ENCODE results near the gene TLCD1. TPM values are rescaled to one million over a fixed set of nuclear protein-coding genes. Genes with fewer than 3 reads are reported as not detected.
A peak's percentile ranks its signal among the peaks of the same experiment; 100 is the strongest.

The TLCD1 gene
- polyA plus RNA-seq, 1 donor from 2014 or later, result not detected

DNA sequence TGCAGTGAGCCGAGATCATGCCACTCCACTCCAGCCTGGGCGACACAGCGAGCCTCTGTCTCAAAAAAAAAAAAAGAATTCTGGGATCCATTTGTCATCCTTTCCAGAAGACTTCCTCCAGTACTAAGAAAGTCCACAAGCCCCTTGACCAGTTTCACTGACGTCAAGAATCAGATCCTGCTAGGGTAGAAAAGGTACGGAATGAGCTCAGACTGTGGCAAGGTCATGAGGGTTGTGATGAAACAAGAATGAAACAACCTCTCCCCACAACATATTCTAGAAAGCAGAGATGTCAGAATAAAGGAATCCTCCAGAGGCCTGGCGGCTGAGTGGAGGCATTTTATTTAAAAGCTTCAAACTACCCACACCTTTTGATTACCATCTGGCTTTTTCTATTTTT, 47.7 kb upstream of the TLCD1 start:
- no peaks in the 10 kb centered on the region for H3F3A ChIP-seq (ENCODE audit: insufficient read depth, low read length, poor library complexity, severe bottlenecking)
- TF ChIP-seq POLR2AphosphoS5 (IDR thresholded peaks at IDR 0.05) (no peak), EP300 (conservative IDR thresholded peaks at IDR 0.05; ENCODE audit: poor library complexity, severe bottlenecking) (no peak), TAF1 (IDR thresholded peaks at IDR 0.05; ENCODE audit: low read depth) (no peak), MXI1 (conservative IDR thresholded peaks at IDR 0.05; ENCODE audit: poor library complexity, severe bottlenecking) (no peak), RAD21 (conservative IDR thresholded peaks at IDR 0.05) (no peak), EZH2 (IDR thresholded peaks at IDR 0.05; ENCODE audit: borderline replicate concordance, insufficient read depth, low read length, poor library complexity, severe bottlenecking) (no peak), SMC3 (conservative IDR thresholded peaks at IDR 0.05; ENCODE audit: poor library complexity) (no peak)
- TF ChIP-seq, protein P1, sequence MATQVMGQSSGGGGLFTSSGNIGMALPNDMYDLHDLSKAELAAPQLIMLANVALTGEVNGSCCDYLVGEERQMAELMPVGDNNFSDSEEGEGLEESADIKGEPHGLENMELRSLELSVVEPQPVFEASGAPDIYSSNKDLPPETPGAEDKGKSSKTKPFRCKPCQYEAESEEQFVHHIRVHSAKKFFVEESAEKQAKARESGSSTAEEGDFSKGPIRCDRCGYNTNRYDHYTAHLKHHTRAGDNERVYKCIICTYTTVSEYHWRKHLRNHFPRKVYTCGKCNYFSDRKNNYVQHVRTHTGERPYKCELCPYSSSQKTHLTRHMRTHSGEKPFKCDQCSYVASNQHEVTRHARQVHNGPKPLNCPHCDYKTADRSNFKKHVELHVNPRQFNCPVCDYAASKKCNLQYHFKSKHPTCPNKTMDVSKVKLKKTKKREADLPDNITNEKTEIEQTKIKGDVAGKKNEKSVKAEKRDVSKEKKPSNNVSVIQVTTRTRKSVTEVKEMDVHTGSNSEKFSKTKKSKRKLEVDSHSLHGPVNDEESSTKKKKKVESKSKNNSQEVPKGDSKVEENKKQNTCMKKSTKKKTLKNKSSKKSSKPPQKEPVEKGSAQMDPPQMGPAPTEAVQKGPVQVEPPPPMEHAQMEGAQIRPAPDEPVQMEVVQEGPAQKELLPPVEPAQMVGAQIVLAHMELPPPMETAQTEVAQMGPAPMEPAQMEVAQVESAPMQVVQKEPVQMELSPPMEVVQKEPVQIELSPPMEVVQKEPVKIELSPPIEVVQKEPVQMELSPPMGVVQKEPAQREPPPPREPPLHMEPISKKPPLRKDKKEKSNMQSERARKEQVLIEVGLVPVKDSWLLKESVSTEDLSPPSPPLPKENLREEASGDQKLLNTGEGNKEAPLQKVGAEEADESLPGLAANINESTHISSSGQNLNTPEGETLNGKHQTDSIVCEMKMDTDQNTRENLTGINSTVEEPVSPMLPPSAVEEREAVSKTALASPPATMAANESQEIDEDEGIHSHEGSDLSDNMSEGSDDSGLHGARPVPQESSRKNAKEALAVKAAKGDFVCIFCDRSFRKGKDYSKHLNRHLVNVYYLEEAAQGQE (IDR thresholded peaks at IDR 0.05; ENCODE audit: borderline replicate concordance), result no peak
- TF ChIP-seq, protein P2, sequence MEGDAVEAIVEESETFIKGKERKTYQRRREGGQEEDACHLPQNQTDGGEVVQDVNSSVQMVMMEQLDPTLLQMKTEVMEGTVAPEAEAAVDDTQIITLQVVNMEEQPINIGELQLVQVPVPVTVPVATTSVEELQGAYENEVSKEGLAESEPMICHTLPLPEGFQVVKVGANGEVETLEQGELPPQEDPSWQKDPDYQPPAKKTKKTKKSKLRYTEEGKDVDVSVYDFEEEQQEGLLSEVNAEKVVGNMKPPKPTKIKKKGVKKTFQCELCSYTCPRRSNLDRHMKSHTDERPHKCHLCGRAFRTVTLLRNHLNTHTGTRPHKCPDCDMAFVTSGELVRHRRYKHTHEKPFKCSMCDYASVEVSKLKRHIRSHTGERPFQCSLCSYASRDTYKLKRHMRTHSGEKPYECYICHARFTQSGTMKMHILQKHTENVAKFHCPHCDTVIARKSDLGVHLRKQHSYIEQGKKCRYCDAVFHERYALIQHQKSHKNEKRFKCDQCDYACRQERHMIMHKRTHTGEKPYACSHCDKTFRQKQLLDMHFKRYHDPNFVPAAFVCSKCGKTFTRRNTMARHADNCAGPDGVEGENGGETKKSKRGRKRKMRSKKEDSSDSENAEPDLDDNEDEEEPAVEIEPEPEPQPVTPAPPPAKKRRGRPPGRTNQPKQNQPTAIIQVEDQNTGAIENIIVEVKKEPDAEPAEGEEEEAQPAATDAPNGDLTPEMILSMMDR (IDR thresholded peaks at IDR 0.05; ENCODE audit: poor library complexity, severe bottlenecking), result no peak
- no peaks in the 10 kb centered on the region for H4K20me1 ChIP-seq (ENCODE audit: insufficient read depth)
- H3K36me3 ChIP-seq (ENCODE audit: insufficient read depth, low read length), result no peaks in the 10 kb centered on the region
- no peaks in the 10 kb centered on the region for H3K9me3 ChIP-seq (ENCODE audit: low read length)
- no peak overlapping the region for H3K4me3 ChIP-seq (ENCODE audit: low read length)
- no peak overlapping the region for H3K4me2 ChIP-seq (ENCODE audit: low read length)
- H2AFZ ChIP-seq (ENCODE audit: low read depth, low read length), result no peak overlapping the region
- peak overlapping the region; percentile 47 for H3K27ac ChIP-seq (ENCODE audit: low read length)
- no peaks in the 10 kb centered on the region for H3K27me3 ChIP-seq (ENCODE audit: insufficient read depth, low read depth, low read length)
- peaks cover 19% of the 10 kb centered on the region for H3K79me2 ChIP-seq (replicated peaks; ENCODE audit: insufficient read depth, low read length)
- no peak overlapping the region for H3K9ac ChIP-seq (ENCODE audit: low read length)
- no peaks in the 10 kb centered on the region for H3K9me2 ChIP-seq (ENCODE audit: insufficient read depth, low read length)

DNA sequence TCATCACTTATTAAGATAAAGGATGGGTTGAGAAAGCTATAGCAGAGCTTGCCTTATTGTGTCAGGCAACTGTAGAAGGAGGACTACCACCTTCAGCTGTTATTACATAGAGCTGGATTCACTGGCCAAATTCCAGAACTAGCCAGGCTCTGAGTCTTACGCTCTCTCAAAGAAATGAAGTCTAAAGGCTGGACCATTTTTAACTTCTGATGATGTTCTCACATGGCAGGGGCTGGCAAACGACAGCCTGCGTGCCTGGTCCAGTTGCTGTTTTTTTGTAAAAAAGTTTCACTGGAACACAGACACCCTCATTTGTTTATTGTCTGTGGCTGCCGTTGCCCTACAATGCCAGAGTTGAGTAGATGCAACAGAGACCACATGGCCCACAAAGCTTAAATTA, 39.0 kb upstream of the TLCD1 start:
- TF ChIP-seq, protein P2 (IDR thresholded peaks at IDR 0.05; ENCODE audit: poor library complexity, severe bottlenecking), result no peak
- no peak for TF ChIP-seq TAF1 (IDR thresholded peaks at IDR 0.05; ENCODE audit: low read depth)
- H3K9me3 ChIP-seq (ENCODE audit: low read length), result no peaks in the 10 kb centered on the region
- H3K4me3 ChIP-seq (ENCODE audit: low read length), result no peak overlapping the region
- no peaks in the 10 kb centered on the region for H3K9me2 ChIP-seq (ENCODE audit: insufficient read depth, low read length)
- no peaks in the 10 kb centered on the region for H3F3A ChIP-seq (ENCODE audit: insufficient read depth, low read length, poor library complexity, severe bottlenecking)
- no peak overlapping the region for H3K27ac ChIP-seq (ENCODE audit: low read length)
- no peak overlapping the region for H3K9ac ChIP-seq (ENCODE audit: low read length)
- no peaks in the 10 kb centered on the region for H3K27me3 ChIP-seq (ENCODE audit: insufficient read depth, low read depth, low read length)
- H3K79me2 ChIP-seq (replicated peaks; ENCODE audit: insufficient read depth, low read length), result no peaks in the 10 kb centered on the region
- no peak overlapping the region for H2AFZ ChIP-seq (ENCODE audit: low read depth, low read length)
- no peaks in the 10 kb centered on the region for H3K36me3 ChIP-seq (ENCODE audit: insufficient read depth, low read length)
- H3K4me2 ChIP-seq (ENCODE audit: low read length), result no peak overlapping the region
- H4K20me1 ChIP-seq (ENCODE audit: insufficient read depth), result no peaks in the 10 kb centered on the region

Measured in neural cell (in vitro differentiated cells).